ENCODE data around the gene KIAA1958. TPM values are rescaled to one million over a fixed set of nuclear protein-coding genes. Genes with fewer than 3 reads are reported as not detected.

Gene KIAA1958
- total and polyA plus RNA-seq, 7 donors = 0.60 to 8.0 (median 4.3) TPM

- no peaks in the 10 kb centered on the region for H3K27me3 ChIP-seq
- TF ChIP-seq EP300 (IDR thresholded peaks at IDR 0.05) = no peak
- DNase-seq = no peak
- WGBS, 2 donors = 95 to 98% methylated on average over 1 of the region's 1 CpG
- H3K4me1 ChIP-seq = no peaks in the 10 kb centered on the region
- no peak overlapping the region for H3K4me3 ChIP-seq
- peak overlapping the region in 1 of 4 donors; percentile 52 for H3K27ac ChIP-seq
- intact Hi-C loops (cut with DNase I) = no loop called here
- H3K36me3 ChIP-seq = no peaks in the 10 kb centered on the region
- H3K9me3 ChIP-seq = peaks cover 0 to 10% (median 5%) of the 10 kb centered on the region in 4 donors
Measured at GRCh38 chr9:112493393-112494137, 6.9 kb downstream of the KIAA1958 start.

GRCh38 chr9:112494153-112494552, 7.5 kb downstream of the KIAA1958 start:
- no peak for DNase-seq
- H3K9me3 ChIP-seq = peaks cover 0 to 10% (median 5%) of the 10 kb centered on the region in 4 donors
- no peaks in the 10 kb centered on the region for H3K27me3 ChIP-seq
- intact Hi-C loops (cut with DNase I) = no loop called here
- H3K4me1 ChIP-seq = no peaks in the 10 kb centered on the region
- no peak overlapping the region for H3K4me3 ChIP-seq
- 98 to 100% methylated on average over 1 of the region's 1 CpG for WGBS, 2 donors
- peak overlapping the region in 1 of 4 donors; percentile 52 for H3K27ac ChIP-seq
- TF ChIP-seq POLR2AphosphoS5 (IDR thresholded peaks at IDR 0.05) (no peak), EP300 (IDR thresholded peaks at IDR 0.05) (no peak), CTCF (IDR thresholded peaks at IDR 0.05) (no peak)
- no peaks in the 10 kb centered on the region for H3K36me3 ChIP-seq

GRCh38 chr9:112495614-112496013, 9.0 kb downstream of the KIAA1958 start:
- TF ChIP-seq CTCF (IDR thresholded peaks at IDR 0.05) (no peak), EP300 (IDR thresholded peaks at IDR 0.05) (no peak), POLR2AphosphoS5 (IDR thresholded peaks at IDR 0.05) (no peak), POLR2A (IDR thresholded peaks at IDR 0.05) (no peak)
- Histone ChIP-seq H3K4me3 (no peak overlapping the region), H3K27me3 (no peaks in the 10 kb centered on the region), H3K36me3 (no peaks in the 10 kb centered on the region), H3K9me3 (peaks cover 0 to 10% (median 5%) of the 10 kb centered on the region in 4 donors), H3K4me1 (no peaks in the 10 kb centered on the region), H3K27ac (no peak overlapping the region)
- intact Hi-C loops (cut with DNase I) = no loop called here
- WGBS, 2 donors = 85 to 89% methylated on average over 4 of the region's 4 CpGs
- no peak for DNase-seq

GRCh38 chr9:112496074-112496722, 9.6 kb downstream of the KIAA1958 start:
- no peaks in the 10 kb centered on the region for H3K4me1 ChIP-seq
- H3K9me3 ChIP-seq = peaks cover 0 to 10% (median 5%) of the 10 kb centered on the region in 4 donors
- WGBS, 2 donors = 70 to 79% methylated on average over 3 of the region's 3 CpGs
- no peak overlapping the region for H3K4me3 ChIP-seq
- DNase-seq = no peak
- no peaks in the 10 kb centered on the region for H3K36me3 ChIP-seq
- intact Hi-C loops (cut with DNase I) = no loop called here
- H3K27me3 ChIP-seq = no peaks in the 10 kb centered on the region
- TF ChIP-seq CTCF (IDR thresholded peaks at IDR 0.05) (no peak), POLR2AphosphoS5 (IDR thresholded peaks at IDR 0.05) (no peak), EP300 (IDR thresholded peaks at IDR 0.05) (no peak), POLR2A (IDR thresholded peaks at IDR 0.05) (no peak)
- H3K27ac ChIP-seq = no peak overlapping the region

GRCh38 chr9:112500842-112501241, 14.2 kb downstream of the KIAA1958 start:
- H3K4me1 ChIP-seq = no peaks in the 10 kb centered on the region
- H3K4me3 ChIP-seq = no peak overlapping the region
- H3K36me3 ChIP-seq = no peaks in the 10 kb centered on the region
- H3K9me3 ChIP-seq = no peaks in the 10 kb centered on the region
- 97 to 99% methylated on average over 2 of the region's 2 CpGs for WGBS, 2 donors
- TF ChIP-seq CTCF (IDR thresholded peaks at IDR 0.05) = no peak
- H3K27ac ChIP-seq = no peak overlapping the region
- H3K27me3 ChIP-seq = no peaks in the 10 kb centered on the region
- intact Hi-C loops (cut with DNase I) = no loop called here
- DNase-seq = no peak

Measured in sigmoid colon (tissue), 7 donors.